ENCODE data around the gene HIP1R. TPM values are rescaled to one million over a fixed set of nuclear protein-coding genes. Genes with fewer than 3 reads are reported as not detected.
"Not testable (repeated sequence)": the region's sequence is repeated elsewhere in the genome, so short reads cannot be mapped to it uniquely, and the experiment has no call there.

The HIP1R gene
- total and polyA plus RNA-seq, 2 experiments from 2014 or later = 8.0 to 22.1 TPM

DNA sequence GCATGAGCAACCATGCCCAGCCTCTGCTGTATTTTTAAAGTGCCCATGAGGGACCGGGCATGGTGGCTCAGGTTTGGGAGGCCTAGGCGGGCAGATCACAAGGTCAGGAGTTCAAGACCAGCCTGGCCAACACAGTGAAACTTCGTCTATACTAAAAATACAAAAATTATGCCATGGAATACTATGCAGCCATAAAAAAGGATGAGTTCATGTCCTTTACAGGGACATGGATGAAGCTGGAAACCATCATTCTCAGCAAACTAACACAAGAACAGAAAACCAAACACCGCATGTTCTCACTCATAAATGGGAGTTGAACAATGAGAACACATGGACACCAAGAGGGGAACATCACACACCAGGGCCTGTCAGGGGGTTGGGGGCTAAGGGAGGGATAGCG is 70.0 kb downstream of the HIP1R start:
- not testable (repeated sequence) for H3K9me3 Mint-ChIP-seq; DNase-seq (ENCODE audit: low spot score); H3K36me3 ChIP-seq (ENCODE audit: insufficient read depth); H3F3A ChIP-seq (replicated peaks; ENCODE audit: low read depth); H3K4me3 Mint-ChIP-seq; H3K79me2 ChIP-seq (replicated peaks; ENCODE audit: insufficient read depth); H3K9me2 ChIP-seq (ENCODE audit: insufficient read depth); H3K27me3 ChIP-seq (ENCODE audit: insufficient read depth); ATAC-seq; H3K27ac Mint-ChIP-seq; H3K4me3 ChIP-seq; H3K36me3 Mint-ChIP-seq (ENCODE audit: low read depth); H3K27ac ChIP-seq (ENCODE audit: low read depth); H3K4me2 ChIP-seq; H3K27me3 Mint-ChIP-seq (ENCODE audit: insufficient read depth, low read depth, poor library complexity); H4K20me1 ChIP-seq (replicated peaks; ENCODE audit: insufficient read depth); H2AFZ ChIP-seq
- peaks cover 21% of the 10 kb centered on the region for H3K4me1 Mint-ChIP-seq
- peaks cover 13% of the 10 kb centered on the region for H3K4me1 ChIP-seq (ENCODE audit: insufficient read depth)

DNA sequence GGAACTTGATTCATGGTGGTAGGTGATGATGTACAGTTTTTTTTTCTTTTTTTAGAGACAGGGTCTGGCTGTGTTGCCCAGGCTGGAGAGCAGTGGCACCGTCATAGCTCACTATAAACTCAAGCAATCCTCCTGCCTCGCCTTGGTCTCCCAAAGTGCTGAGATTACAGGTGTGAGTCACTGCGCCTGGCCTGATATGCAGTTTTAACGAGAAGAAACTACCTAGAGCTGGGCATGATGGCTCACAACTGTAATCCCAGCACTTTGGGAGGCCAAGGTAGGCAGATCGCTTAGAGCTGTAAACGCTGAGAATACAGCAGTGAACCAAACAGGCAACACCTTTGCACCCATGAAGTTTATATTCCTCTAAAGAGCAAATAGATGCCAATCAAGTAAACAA is 73.7 kb downstream of the HIP1R start:
- Histone ChIP-seq H2AFZ (no peak overlapping the region), H3K79me2 (replicated peaks; ENCODE audit: insufficient read depth) (no peaks in the 10 kb centered on the region), H3F3A (replicated peaks; ENCODE audit: low read depth) (no peaks in the 10 kb centered on the region), H3K36me3 (ENCODE audit: insufficient read depth) (no peaks in the 10 kb centered on the region), H4K20me1 (replicated peaks; ENCODE audit: insufficient read depth) (no peaks in the 10 kb centered on the region; the same call in 1 of the 2 replicates), H3K4me2 (no peak overlapping the region), H3K4me1 (ENCODE audit: insufficient read depth) (peaks cover 5% of the 10 kb centered on the region), H3K4me3 (no peak overlapping the region), H3K9me2 (ENCODE audit: insufficient read depth) (no peaks in the 10 kb centered on the region), H3K27me3 (ENCODE audit: insufficient read depth) (no peaks in the 10 kb centered on the region), H3K27ac (ENCODE audit: low read depth) (no peak overlapping the region)
- ATAC-seq (no peak), DNase-seq (ENCODE audit: low spot score) (no peak)
- H3K4me3 Mint-ChIP-seq = no peak overlapping the region
- peaks cover 13% of the 10 kb centered on the region for H3K4me1 Mint-ChIP-seq
- H3K9me3 Mint-ChIP-seq = no peaks in the 10 kb centered on the region; the same call in 2 of the 3 replicates
- H3K27me3 Mint-ChIP-seq (ENCODE audit: insufficient read depth, low read depth, poor library complexity) = peaks cover 5% of the 10 kb centered on the region
- no peak overlapping the region for H3K27ac Mint-ChIP-seq
- H3K36me3 Mint-ChIP-seq (ENCODE audit: low read depth) = no peaks in the 10 kb centered on the region
- TF ChIP-seq, protein P1, sequence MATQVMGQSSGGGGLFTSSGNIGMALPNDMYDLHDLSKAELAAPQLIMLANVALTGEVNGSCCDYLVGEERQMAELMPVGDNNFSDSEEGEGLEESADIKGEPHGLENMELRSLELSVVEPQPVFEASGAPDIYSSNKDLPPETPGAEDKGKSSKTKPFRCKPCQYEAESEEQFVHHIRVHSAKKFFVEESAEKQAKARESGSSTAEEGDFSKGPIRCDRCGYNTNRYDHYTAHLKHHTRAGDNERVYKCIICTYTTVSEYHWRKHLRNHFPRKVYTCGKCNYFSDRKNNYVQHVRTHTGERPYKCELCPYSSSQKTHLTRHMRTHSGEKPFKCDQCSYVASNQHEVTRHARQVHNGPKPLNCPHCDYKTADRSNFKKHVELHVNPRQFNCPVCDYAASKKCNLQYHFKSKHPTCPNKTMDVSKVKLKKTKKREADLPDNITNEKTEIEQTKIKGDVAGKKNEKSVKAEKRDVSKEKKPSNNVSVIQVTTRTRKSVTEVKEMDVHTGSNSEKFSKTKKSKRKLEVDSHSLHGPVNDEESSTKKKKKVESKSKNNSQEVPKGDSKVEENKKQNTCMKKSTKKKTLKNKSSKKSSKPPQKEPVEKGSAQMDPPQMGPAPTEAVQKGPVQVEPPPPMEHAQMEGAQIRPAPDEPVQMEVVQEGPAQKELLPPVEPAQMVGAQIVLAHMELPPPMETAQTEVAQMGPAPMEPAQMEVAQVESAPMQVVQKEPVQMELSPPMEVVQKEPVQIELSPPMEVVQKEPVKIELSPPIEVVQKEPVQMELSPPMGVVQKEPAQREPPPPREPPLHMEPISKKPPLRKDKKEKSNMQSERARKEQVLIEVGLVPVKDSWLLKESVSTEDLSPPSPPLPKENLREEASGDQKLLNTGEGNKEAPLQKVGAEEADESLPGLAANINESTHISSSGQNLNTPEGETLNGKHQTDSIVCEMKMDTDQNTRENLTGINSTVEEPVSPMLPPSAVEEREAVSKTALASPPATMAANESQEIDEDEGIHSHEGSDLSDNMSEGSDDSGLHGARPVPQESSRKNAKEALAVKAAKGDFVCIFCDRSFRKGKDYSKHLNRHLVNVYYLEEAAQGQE (IDR thresholded peaks at IDR 0.05; ENCODE audit: unreplicated experiment) = no peak
- no peak for TF ChIP-seq ZNF114 (CRISPR knock-in tag; IDR thresholded peaks at IDR 0.05)
- no peak for TF ChIP-seq JUNB (IDR thresholded peaks at IDR 0.05; ENCODE audit: unreplicated experiment)
- TF ChIP-seq, protein P2, sequence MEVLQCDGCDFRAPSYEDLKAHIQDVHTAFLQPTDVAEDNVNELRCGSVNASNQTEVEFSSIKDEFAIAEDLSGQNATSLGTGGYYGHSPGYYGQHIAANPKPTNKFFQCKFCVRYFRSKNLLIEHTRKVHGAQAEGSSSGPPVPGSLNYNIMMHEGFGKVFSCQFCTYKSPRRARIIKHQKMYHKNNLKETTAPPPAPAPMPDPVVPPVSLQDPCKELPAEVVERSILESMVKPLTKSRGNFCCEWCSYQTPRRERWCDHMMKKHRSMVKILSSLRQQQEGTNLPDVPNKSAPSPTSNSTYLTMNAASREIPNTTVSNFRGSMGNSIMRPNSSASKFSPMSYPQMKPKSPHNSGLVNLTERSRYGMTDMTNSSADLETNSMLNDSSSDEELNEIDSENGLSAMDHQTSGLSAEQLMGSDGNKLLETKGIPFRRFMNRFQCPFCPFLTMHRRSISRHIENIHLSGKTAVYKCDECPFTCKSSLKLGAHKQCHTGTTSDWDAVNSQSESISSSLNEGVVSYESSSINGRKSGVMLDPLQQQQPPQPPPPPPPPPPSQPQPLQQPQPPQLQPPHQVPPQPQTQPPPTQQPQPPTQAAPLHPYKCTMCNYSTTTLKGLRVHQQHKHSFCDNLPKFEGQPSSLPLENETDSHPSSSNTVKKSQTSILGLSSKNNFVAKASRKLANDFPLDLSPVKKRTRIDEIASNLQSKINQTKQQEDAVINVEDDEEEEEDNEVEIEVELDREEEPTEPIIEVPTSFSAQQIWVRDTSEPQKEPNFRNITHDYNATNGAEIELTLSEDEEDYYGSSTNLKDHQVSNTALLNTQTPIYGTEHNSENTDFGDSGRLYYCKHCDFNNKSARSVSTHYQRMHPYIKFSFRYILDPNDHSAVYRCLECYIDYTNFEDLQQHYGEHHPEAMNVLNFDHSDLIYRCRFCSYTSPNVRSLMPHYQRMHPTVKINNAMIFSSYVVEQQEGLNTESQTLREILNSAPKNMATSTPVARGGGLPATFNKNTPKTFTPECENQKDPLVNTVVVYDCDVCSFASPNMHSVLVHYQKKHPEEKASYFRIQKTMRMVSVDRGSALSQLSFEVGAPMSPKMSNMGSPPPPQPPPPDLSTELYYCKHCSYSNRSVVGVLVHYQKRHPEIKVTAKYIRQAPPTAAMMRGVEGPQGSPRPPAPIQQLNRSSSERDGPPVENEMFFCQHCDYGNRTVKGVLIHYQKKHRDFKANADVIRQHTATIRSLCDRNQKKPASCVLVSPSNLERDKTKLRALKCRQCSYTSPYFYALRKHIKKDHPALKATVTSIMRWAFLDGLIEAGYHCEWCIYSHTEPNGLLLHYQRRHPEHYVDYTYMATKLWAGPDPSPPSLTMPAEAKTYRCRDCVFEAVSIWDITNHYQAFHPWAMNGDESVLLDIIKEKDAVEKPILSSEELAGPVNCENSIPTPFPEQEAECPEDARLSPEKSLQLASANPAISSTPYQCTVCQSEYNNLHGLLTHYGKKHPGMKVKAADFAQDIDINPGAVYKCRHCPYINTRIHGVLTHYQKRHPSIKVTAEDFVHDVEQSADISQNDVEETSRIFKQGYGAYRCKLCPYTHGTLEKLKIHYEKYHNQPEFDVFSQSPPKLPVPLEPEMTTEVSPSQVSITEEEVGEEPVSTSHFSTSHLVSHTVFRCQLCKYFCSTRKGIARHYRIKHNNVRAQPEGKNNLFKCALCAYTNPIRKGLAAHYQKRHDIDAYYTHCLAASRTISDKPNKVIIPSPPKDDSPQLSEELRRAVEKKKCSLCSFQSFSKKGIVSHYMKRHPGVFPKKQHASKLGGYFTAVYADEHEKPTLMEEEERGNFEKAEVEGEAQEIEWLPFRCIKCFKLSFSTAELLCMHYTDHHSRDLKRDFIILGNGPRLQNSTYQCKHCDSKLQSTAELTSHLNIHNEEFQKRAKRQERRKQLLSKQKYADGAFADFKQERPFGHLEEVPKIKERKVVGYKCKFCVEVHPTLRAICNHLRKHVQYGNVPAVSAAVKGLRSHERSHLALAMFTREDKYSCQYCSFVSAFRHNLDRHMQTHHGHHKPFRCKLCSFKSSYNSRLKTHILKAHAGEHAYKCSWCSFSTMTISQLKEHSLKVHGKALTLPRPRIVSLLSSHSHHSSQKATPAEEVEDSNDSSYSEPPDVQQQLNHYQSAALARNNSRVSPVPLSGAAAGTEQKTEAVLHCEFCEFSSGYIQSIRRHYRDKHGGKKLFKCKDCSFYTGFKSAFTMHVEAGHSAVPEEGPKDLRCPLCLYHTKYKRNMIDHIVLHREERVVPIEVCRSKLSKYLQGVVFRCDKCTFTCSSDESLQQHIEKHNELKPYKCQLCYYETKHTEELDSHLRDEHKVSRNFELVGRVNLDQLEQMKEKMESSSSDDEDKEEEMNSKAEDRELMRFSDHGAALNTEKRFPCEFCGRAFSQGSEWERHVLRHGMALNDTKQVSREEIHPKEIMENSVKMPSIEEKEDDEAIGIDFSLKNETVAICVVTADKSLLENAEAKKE (CRISPR knock-in tag; IDR thresholded peaks at IDR 0.05) = no peak
- TF ChIP-seq, protein P3, sequence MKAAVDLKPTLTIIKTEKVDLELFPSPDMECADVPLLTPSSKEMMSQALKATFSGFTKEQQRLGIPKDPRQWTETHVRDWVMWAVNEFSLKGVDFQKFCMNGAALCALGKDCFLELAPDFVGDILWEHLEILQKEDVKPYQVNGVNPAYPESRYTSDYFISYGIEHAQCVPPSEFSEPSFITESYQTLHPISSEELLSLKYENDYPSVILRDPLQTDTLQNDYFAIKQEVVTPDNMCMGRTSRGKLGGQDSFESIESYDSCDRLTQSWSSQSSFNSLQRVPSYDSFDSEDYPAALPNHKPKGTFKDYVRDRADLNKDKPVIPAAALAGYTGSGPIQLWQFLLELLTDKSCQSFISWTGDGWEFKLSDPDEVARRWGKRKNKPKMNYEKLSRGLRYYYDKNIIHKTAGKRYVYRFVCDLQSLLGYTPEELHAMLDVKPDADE (IDR thresholded peaks at IDR 0.05) = no peak
- TF ChIP-seq EZH2 (IDR thresholded peaks at IDR 0.05; ENCODE audit: low read depth, unreplicated experiment) = no peak
- TF ChIP-seq CREB1 (CRISPR knock-in tag; IDR thresholded peaks at IDR 0.05; ENCODE audit: low read depth) = no peak
- no peak for TF ChIP-seq POLR2AphosphoS5 (IDR thresholded peaks at IDR 0.05; ENCODE audit: low read depth)
- no peak for TF ChIP-seq ZNF331 (CRISPR knock-in tag; IDR thresholded peaks at IDR 0.05; ENCODE audit: low read depth)
- TF ChIP-seq STAT1 (IDR thresholded peaks at IDR 0.05; ENCODE audit: unreplicated experiment) = no peak
- TF ChIP-seq EZH2phosphoT487 (IDR thresholded peaks at IDR 0.05; ENCODE audit: unreplicated experiment) = no peak

All from GM23338 (cell line).